Pancreas (tissue), 10 donors: ENCODE data around the gene CIAO2A. TPM values are rescaled to one million over a fixed set of nuclear protein-coding genes. Genes with fewer than 3 reads are reported as not detected.
"Not testable (repeated sequence)": the region's sequence is repeated elsewhere in the genome, so short reads cannot be mapped to it uniquely, and the experiment has no call there.

Experiments
- ATAC-seq, 4 donors: fragments of 200-7000 bp; cut with Tn5 transposase; one replicate each; pipeline versions ENCODE4 v1.8.0 to v1.9.1; 2020; ENCODE audit warnings: mild to moderate bottlenecking in 4 of 4, moderate library complexity in 4 of 4
- DNase-seq, 6 donors: peaks; one replicate each; pipeline ENCODE4 v3.0.0-alpha.2; 2020
- FAIRE-seq: peaks from 2 replicates; lab custom pipeline; 2012; peaks lifted over from hg19 to GRCh38; lab: Jason Lieb, UNC
- H3K27ac ChIP-seq, 4 donors: fragments of 200-600 bp; sonication (generic); 1 replicate in 3 of 4; 2 replicates in 1 of 4; pipeline versions ENCODE4 v1.5.0 to v1.8.0; 2020
- H3K27me3 ChIP-seq, 4 donors: fragments of 200-600 bp; one replicate each; pipeline ENCODE4 v1.8.0; 2021
- H3K36me3 ChIP-seq, 3 donors: fragments of 200-600 bp; sonication (generic) in 1 of 3; one replicate each; pipeline versions ENCODE4 v1.5.0 to v1.8.0; 2020 to 2021
- H3K4me1 ChIP-seq, 3 donors: fragments of 200-600 bp; one replicate each; pipeline ENCODE4 v1.8.0; 2021
- H3K4me3 ChIP-seq, 4 donors: fragments of 200-600 bp; sonication (generic) in 2 of 4; one replicate each; pipeline versions ENCODE4 v1.5.0 to v1.8.0; 2020 to 2021
- H3K9me3 ChIP-seq, 4 donors: fragments of 200-600 bp; one replicate each; pipeline ENCODE4 v1.8.0; 2021
- WGBS, 2 donors: extraction: QIAGEN DNeasy Blood & Tissue Kit; methylation state at CpG; one replicate each; pipeline ENCODE4 v1.1.7; 2013; 5-methylcytosine and 5-hydroxymethylcytosine counted together
- intact Hi-C, 3 donors: fragments of 100-400 bp; cut with DNase I; formaldehyde crosslinking; loops; one replicate each; pipeline versions ENCODE4 v1.11.1 to v1.14.2; 2022
- polyA plus RNA-seq, 2 donors: library from polyadenylated mRNA; stranded (reverse); fragments of 200-250 nt; gene quantifications; one replicate each; pipeline ENCODE4 v1.2.3, GENCODE V29; 2013
- total RNA-seq, 6 donors: library from RNA; stranded (reverse); fragmentation: NEBNext Ultra II Directional in 4 of 6; extraction: Animal tissue kit (Norgen Biotek cat#: 25700) in 4 of 6; gene quantifications; one replicate each; pipeline versions ENCODE4 v1.2.1 to v1.2.4, GENCODE V29; 2021 to 2023
- TF ChIP-seq, protein P1 (sequence below), 4 donors: fragments of 200-600 bp; sonication (generic) in 3 of 4; IDR thresholded peaks; one replicate each; pipeline versions ENCODE4 v1.5.0 to v1.8.0; 2021; ENCODE audit warnings: antibody characterized with exemption in 4 of 4
- donor health status: healthy with polysubstance abuse.
- donor health status: DM: no; HTN: no; CAD: no; lungs with moderate emphysema.
- donor health status: DM: no; HTN: no; CAD: no.
- donor health status: control.
- donor health status: control.
- donor health status: Bipolar disorder and iron deficiency.
- donor health status: DM: yes; HTN: yes; CAD: no.
- donor health status: DM: no; HTN: no; CAD: no.
- donor health status: DM: no; HTN: no; CAD: no.
- donor health status: DM: yes; HTN: yes; CAD: no.

Gene CIAO2A
- total and polyA plus RNA-seq, 8 donors: 16.0 to 61.2 (median 31.6) TPM

DNA sequence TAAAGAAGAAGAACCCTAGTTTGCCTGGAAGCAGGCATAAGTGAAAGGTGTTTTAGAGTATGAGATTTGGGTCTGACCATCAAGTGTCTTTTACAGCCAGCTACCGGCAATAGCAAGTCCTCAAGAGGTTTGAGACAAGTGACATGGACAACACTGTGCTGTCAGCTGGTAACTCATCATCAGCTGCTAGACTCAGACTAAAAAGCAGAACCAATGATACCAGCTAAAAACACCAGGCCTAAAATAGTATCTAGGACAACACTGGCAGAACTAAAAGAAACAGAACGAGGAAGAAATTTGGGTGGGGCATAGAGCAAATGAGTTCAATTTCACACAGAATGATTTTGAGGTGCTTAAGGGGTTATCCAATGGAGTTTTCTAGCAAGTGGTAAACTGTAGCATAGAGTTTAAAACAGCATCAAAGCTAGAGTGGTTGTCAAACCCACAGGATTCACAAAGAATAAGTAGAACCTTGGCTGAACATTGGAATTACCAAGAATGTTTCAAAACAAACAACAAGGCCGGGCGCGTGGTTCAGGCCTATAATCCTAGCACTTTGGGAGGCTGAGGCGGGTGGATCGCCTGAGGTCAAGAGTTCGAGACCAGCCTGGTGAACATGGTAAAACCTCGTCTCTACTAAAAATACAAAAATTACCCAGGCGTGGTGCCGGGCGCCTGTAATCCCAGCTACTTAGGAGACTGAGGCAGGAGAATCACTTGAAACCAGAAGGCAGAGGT lies 3.9 kb downstream of the CIAO2A start:
- H3K27ac ChIP-seq: peak overlapping the region in 2 of 4 donors; percentile 10 to 29
- H3K4me3 ChIP-seq: no peak overlapping the region
- FAIRE-seq: no peak
- DNase-seq: no peak
- H3K36me3 ChIP-seq: peaks cover 0 to 17% (median 0%) of the 10 kb centered on the region in 3 donors
- no peaks in the 10 kb centered on the region for H3K27me3 ChIP-seq
- no peaks in the 10 kb centered on the region for H3K9me3 ChIP-seq
- intact Hi-C loops: no loop called here
- ATAC-seq: no peak
- WGBS, 2 donors: 83 to 89% methylated on average over 12 of the region's 12 CpGs
- TF ChIP-seq, protein P1, sequence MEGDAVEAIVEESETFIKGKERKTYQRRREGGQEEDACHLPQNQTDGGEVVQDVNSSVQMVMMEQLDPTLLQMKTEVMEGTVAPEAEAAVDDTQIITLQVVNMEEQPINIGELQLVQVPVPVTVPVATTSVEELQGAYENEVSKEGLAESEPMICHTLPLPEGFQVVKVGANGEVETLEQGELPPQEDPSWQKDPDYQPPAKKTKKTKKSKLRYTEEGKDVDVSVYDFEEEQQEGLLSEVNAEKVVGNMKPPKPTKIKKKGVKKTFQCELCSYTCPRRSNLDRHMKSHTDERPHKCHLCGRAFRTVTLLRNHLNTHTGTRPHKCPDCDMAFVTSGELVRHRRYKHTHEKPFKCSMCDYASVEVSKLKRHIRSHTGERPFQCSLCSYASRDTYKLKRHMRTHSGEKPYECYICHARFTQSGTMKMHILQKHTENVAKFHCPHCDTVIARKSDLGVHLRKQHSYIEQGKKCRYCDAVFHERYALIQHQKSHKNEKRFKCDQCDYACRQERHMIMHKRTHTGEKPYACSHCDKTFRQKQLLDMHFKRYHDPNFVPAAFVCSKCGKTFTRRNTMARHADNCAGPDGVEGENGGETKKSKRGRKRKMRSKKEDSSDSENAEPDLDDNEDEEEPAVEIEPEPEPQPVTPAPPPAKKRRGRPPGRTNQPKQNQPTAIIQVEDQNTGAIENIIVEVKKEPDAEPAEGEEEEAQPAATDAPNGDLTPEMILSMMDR (IDR thresholded peaks at IDR 0.05): no peak
- peaks cover 0 to 28% (median 12%) of the 10 kb centered on the region in 3 donors for H3K4me1 ChIP-seq

DNA sequence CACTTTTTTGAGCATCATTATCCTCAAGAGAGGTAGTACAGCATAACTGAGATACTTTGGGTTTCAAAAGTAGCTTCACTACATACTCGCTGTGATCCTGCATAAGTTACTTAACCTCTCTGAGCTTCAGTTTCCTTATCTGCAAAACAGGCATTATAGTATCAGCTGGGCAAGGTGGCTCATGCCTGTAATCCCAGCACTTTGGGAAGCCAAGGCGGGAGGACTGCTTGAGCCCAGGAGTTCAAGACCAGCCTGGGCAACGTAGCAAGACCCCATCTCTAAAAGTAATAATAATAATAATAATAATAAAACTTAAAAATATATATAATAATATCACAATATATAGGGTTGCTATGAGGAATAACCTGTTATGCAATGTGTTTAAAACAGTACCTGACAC lies 10.9 kb downstream of the CIAO2A start:
- 84 to 90% methylated on average over 3 of the region's 3 CpGs for WGBS, 2 donors
- ATAC-seq: no peak
- no peak for DNase-seq
- Histone ChIP-seq H3K4me1 (no peaks in the 10 kb centered on the region), H3K27ac (no peak overlapping the region), H3K9me3 (no peaks in the 10 kb centered on the region), H3K27me3 (no peaks in the 10 kb centered on the region), H3K36me3 (peaks cover 0 to 16% (median 0%) of the 10 kb centered on the region in 3 donors), H3K4me3 (no peak overlapping the region)
- TF ChIP-seq, protein P1 (IDR thresholded peaks at IDR 0.05): no peak
- intact Hi-C loops: no loop called here
- no peak for FAIRE-seq

DNA sequence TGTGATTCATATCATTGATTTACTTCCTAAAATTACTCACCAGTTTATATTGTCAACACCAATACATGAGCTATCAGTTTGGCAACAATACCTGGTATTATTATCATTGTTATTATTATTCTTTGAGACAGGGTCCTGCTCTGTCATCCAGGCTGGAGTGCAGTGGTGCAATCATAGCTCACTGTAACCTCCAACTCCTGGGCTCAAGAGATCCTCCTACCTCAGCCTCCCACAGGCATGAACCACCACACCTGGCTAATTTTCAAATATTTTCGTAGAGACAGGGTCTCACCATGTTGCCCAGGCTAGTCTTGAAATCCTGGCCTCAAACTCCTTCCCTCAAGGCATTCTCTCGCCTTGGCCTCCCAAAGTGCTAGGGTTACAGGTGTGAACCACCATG lies 20.1 kb downstream of the CIAO2A start:
- intact Hi-C loops, DNase-seq, ATAC-seq, H3K36me3 ChIP-seq, H3K4me3 ChIP-seq, FAIRE-seq, H3K27me3 ChIP-seq, H3K9me3 ChIP-seq: not testable (repeated sequence)
- WGBS, 2 donors: 90 to 92% methylated on average over 2 of the region's 2 CpGs
- H3K4me1 ChIP-seq: peaks cover 24 to 57% (median 44%) of the 10 kb centered on the region in 3 donors
- peak overlapping the region in 3 of 4 donors; percentile 13 to 91 (median 80) for H3K27ac ChIP-seq

DNA sequence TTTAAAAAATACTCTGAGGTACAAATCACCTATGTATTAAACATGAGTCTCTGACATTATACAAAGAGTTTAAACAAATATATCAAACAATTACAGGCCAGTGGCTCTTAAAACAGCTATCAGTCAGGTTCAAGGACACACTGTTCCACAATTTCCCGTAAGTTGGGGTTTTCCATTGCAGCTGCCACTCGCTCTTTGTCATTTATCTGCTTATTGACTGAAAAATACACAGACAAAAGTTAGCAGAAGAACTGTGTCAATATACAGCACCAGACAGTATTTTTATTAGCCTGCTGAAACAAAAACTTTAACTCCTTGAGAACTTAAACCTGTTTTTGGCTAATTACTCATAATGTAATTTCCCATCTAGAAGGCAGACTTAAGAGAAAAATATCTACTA lies 20.8 kb downstream of the CIAO2A start:
- DNase-seq: peak in 2 of 6 donors; percentile 68 to 79
- TF ChIP-seq, protein P1 (IDR thresholded peaks at IDR 0.05): no peak
- peak overlapping the region; percentile 13 to 91 (median 68) for H3K27ac ChIP-seq
- peak; percentile 52 to 69 (median 66) for ATAC-seq
- WGBS, 2 donors: 8 to 18% methylated on average over 2 of the region's 2 CpGs
- H3K9me3 ChIP-seq: no peaks in the 10 kb centered on the region
- peaks cover 0 to 4% (median 0%) of the 10 kb centered on the region in 3 donors for H3K36me3 ChIP-seq
- intact Hi-C loops: no loop called here
- peaks cover 24 to 57% (median 44%) of the 10 kb centered on the region in 3 donors for H3K4me1 ChIP-seq
- H3K4me3 ChIP-seq: no peak overlapping the region
- H3K27me3 ChIP-seq: no peaks in the 10 kb centered on the region
- no peak for FAIRE-seq

DNA sequence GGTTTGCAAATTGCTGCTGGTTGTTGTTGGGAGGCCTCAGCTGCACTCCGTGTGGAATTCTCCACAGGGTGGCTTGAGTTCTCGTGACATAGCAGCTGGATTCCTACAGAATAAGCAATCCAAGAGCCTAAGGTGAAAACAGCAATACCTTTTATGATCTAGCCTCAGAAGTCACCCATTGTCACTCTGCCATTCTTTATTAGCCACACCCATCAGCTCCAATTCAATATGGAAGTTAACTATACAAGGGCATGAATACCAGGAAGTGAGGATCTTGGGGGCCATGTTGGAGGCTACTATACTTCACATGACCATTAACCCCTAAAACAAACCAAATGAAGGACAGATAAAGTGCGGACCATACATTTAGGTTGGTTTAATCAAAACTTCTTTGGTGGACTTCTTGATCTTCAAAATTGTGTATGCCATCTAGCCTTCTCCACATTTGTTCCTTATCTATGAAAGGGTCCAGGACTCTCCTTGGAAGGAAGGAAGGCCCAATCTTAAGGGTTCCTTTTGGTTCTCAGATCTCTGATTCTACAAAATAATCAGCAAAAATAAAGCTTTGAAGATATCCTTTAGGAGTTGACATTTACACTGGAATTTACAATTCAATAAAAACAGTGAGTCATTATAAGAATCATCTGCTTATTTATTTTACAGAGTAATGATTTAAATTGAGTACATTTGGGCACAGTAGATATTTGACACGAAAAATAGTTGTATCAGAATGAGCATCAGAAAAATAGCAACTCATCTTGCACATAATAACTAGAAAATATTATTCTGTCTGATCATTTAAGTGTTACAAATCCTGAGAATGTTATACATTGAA lies 21.5 kb downstream of the CIAO2A start:
- peaks cover 24 to 57% (median 44%) of the 10 kb centered on the region in 3 donors for H3K4me1 ChIP-seq
- DNase-seq (no peak), ATAC-seq (peak; percentile 1 to 25 (median 6)), FAIRE-seq (no peak)
- intact Hi-C loops: no loop called here
- no peaks in the 10 kb centered on the region for H3K27me3 ChIP-seq
- H3K4me3 ChIP-seq: no peak overlapping the region
- H3K27ac ChIP-seq: peak overlapping the region; percentile 55 to 91 (median 71)
- TF ChIP-seq, protein P1 (IDR thresholded peaks at IDR 0.05): no peak
- WGBS, 2 donors: 54 to 59% methylated on average over 4 of the region's 4 CpGs
- no peaks in the 10 kb centered on the region for H3K9me3 ChIP-seq
- peaks cover 0 to 4% (median 0%) of the 10 kb centered on the region in 3 donors for H3K36me3 ChIP-seq
